WTC11 (cell line): Measurements from ENCODE around the gene GPRC5B.

Experiments used
- FOXJ3 ChIP-seq: sonication (generic); formaldehyde crosslinking; IDR thresholded peaks from 2 replicates; pipeline ENCODE4 v1.9.0; 2021; ENCODE audit warnings: missing genetic modification reagents, mild to moderate bottlenecking, borderline replicate concordance
- NFYB ChIP-seq: sonication (generic); formaldehyde crosslinking; conservative IDR thresholded peaks from 2 replicates; pipeline ENCODE4 v1.8.0; 2022; ENCODE audit warnings: low read depth, missing genetic modification reagents
- SMAD4 ChIP-seq: sonication (generic); formaldehyde crosslinking; IDR thresholded peaks from 2 replicates; pipeline ENCODE4 v1.8.0; 2022; ENCODE audit warnings: mild to moderate bottlenecking, missing genetic modification reagents
- SP1 ChIP-seq: sonication (generic); formaldehyde crosslinking; conservative IDR thresholded peaks from 2 replicates; pipeline ENCODE4 v1.8.1; 2022; ENCODE audit warnings: missing genetic modification reagents
- TF ChIP-seq, protein P1 (sequence below): fragments of 200-600 bp; IDR thresholded peaks from 2 replicates; pipeline ENCODE4 v1.8.0; 2022; ENCODE audit warnings: antibody characterized with exemption
- TF ChIP-seq, protein P2 (sequence below): sonication (generic); formaldehyde crosslinking; IDR thresholded peaks from 2 replicates; pipeline ENCODE4 v1.8.0; 2022; ENCODE audit warnings: mild to moderate bottlenecking, missing genetic modification reagents
- TF ChIP-seq, protein P3 (sequence below): sonication (generic); formaldehyde crosslinking; conservative IDR thresholded peaks from 2 replicates; pipeline ENCODE4 v1.8.1; 2022; ENCODE audit warnings: mild to moderate bottlenecking, missing genetic modification reagents
- TF ChIP-seq, protein P4 (sequence below): fragments of 250-450 bp; sonication (Bioruptor Pico); conservative IDR thresholded peaks from 2 replicates; pipeline ENCODE4 v1.9.0; 2021; ENCODE audit warnings: mild to moderate bottlenecking
- TF ChIP-seq, protein P5 (sequence below): sonication (generic); formaldehyde crosslinking; IDR thresholded peaks from 2 replicates; pipeline ENCODE4 v1.8.0; 2023; ENCODE audit warnings: missing genetic modification reagents, mild to moderate bottlenecking, borderline replicate concordance
- TF ChIP-seq, protein P6 (sequence below): sonication (generic); formaldehyde crosslinking; IDR thresholded peaks from 2 replicates; pipeline ENCODE4 v1.8.0; 2023; ENCODE audit warnings: missing genetic modification reagents
- TF ChIP-seq, protein P7 (sequence below): sonication (generic); formaldehyde crosslinking; IDR thresholded peaks from 2 replicates; pipeline ENCODE4 v1.8.0; 2022; ENCODE audit warnings: missing genetic modification reagents

DNA sequence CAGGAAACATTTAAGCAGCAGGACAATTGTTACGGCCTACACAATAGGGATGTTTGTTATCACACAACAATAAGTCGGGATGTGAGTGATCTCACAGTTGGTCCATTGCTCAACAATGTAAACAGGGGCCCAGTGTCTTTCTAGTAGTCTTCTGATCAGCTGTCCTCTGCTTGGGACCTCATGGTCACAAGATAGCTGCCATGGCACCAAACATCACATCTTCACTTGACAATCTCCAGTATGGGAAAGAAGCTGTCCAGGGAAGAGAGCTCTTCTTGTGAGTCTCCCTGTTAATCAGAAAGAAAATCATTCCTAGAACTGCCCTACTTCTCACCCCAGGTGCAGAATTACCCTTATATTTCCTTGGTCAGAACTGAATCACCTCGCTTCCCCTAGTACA lies 6.3 kb upstream of the GPRC5B start:
- TF ChIP-seq, protein P1, sequence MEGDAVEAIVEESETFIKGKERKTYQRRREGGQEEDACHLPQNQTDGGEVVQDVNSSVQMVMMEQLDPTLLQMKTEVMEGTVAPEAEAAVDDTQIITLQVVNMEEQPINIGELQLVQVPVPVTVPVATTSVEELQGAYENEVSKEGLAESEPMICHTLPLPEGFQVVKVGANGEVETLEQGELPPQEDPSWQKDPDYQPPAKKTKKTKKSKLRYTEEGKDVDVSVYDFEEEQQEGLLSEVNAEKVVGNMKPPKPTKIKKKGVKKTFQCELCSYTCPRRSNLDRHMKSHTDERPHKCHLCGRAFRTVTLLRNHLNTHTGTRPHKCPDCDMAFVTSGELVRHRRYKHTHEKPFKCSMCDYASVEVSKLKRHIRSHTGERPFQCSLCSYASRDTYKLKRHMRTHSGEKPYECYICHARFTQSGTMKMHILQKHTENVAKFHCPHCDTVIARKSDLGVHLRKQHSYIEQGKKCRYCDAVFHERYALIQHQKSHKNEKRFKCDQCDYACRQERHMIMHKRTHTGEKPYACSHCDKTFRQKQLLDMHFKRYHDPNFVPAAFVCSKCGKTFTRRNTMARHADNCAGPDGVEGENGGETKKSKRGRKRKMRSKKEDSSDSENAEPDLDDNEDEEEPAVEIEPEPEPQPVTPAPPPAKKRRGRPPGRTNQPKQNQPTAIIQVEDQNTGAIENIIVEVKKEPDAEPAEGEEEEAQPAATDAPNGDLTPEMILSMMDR, result no peak
- TF ChIP-seq, protein P2, sequence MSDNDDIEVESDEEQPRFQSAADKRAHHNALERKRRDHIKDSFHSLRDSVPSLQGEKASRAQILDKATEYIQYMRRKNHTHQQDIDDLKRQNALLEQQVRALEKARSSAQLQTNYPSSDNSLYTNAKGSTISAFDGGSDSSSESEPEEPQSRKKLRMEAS (CRISPR knock-in tag), result no peak
- TF ChIP-seq, protein P3, sequence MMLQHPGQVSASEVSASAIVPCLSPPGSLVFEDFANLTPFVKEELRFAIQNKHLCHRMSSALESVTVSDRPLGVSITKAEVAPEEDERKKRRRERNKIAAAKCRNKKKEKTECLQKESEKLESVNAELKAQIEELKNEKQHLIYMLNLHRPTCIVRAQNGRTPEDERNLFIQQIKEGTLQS, result no peak
- TF ChIP-seq FOXJ3 (CRISPR knock-in tag) (no peak), SMAD4 (CRISPR knock-in tag) (no peak), NFYB (CRISPR knock-in tag) (no peak), SP1 (CRISPR knock-in tag) (no peak)
- TF ChIP-seq, protein P4, sequence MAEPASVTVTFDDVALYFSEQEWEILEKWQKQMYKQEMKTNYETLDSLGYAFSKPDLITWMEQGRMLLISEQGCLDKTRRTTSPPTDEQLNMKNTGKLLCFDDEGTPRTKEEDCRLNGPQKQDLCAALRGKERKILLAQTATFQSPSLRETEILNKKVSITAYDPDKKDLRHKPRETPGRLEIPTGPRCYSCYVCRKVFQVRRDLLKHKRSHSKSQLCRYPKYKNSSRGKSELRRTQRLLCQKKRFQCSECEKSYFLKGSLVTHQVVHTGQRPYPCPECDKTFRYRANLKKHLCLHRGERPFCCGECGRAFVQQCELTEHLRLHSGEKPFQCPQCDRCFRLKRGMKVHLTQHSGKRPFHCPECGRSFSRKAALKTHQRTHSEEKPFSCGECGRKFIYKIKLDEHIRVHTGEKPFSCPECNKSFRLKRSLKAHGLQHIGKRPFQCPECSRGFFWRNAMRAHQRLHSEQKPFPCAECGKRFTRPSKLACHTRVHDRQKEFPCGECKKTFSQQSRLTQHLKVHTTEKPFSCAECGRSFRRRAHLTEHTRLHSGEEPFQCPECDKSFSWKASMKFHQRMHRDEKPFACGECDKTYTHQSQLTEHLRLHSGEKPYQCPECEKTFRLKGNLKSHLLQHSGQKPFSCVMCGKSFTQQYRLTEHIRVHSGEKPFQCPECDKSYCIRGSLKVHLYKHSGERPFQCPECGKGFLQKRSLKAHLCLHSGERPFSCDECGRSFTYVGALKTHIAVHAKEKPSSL (CRISPR knock-in tag), result no peak
- TF ChIP-seq, protein P5, sequence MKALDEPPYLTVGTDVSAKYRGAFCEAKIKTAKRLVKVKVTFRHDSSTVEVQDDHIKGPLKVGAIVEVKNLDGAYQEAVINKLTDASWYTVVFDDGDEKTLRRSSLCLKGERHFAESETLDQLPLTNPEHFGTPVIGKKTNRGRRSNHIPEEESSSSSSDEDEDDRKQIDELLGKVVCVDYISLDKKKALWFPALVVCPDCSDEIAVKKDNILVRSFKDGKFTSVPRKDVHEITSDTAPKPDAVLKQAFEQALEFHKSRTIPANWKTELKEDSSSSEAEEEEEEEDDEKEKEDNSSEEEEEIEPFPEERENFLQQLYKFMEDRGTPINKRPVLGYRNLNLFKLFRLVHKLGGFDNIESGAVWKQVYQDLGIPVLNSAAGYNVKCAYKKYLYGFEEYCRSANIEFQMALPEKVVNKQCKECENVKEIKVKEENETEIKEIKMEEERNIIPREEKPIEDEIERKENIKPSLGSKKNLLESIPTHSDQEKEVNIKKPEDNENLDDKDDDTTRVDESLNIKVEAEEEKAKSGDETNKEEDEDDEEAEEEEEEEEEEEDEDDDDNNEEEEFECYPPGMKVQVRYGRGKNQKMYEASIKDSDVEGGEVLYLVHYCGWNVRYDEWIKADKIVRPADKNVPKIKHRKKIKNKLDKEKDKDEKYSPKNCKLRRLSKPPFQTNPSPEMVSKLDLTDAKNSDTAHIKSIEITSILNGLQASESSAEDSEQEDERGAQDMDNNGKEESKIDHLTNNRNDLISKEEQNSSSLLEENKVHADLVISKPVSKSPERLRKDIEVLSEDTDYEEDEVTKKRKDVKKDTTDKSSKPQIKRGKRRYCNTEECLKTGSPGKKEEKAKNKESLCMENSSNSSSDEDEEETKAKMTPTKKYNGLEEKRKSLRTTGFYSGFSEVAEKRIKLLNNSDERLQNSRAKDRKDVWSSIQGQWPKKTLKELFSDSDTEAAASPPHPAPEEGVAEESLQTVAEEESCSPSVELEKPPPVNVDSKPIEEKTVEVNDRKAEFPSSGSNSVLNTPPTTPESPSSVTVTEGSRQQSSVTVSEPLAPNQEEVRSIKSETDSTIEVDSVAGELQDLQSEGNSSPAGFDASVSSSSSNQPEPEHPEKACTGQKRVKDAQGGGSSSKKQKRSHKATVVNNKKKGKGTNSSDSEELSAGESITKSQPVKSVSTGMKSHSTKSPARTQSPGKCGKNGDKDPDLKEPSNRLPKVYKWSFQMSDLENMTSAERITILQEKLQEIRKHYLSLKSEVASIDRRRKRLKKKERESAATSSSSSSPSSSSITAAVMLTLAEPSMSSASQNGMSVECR (CRISPR knock-in tag), result no peak
- TF ChIP-seq, protein P6, sequence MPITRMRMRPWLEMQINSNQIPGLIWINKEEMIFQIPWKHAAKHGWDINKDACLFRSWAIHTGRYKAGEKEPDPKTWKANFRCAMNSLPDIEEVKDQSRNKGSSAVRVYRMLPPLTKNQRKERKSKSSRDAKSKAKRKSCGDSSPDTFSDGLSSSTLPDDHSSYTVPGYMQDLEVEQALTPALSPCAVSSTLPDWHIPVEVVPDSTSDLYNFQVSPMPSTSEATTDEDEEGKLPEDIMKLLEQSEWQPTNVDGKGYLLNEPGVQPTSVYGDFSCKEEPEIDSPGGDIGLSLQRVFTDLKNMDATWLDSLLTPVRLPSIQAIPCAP (CRISPR knock-in tag), result no peak
- TF ChIP-seq, protein P7, sequence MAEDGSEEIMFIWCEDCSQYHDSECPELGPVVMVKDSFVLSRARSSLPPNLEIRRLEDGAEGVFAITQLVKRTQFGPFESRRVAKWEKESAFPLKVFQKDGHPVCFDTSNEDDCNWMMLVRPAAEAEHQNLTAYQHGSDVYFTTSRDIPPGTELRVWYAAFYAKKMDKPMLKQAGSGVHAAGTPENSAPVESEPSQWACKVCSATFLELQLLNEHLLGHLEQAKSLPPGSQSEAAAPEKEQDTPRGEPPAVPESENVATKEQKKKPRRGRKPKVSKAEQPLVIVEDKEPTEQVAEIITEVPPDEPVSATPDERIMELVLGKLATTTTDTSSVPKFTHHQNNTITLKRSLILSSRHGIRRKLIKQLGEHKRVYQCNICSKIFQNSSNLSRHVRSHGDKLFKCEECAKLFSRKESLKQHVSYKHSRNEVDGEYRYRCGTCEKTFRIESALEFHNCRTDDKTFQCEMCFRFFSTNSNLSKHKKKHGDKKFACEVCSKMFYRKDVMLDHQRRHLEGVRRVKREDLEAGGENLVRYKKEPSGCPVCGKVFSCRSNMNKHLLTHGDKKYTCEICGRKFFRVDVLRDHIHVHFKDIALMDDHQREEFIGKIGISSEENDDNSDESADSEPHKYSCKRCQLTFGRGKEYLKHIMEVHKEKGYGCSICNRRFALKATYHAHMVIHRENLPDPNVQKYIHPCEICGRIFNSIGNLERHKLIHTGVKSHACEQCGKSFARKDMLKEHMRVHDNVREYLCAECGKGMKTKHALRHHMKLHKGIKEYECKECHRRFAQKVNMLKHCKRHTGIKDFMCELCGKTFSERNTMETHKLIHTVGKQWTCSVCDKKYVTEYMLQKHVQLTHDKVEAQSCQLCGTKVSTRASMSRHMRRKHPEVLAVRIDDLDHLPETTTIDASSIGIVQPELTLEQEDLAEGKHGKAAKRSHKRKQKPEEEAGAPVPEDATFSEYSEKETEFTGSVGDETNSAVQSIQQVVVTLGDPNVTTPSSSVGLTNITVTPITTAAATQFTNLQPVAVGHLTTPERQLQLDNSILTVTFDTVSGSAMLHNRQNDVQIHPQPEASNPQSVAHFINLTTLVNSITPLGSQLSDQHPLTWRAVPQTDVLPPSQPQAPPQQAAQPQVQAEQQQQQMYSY, result no peak
